H1 (cell line): ENCODE data around the gene TSC22D1.

Experiments used
- POLR2A ChIP-seq, 2 experiments: IDR thresholded peaks; 1 replicate in 1 of 2; 2 replicates in 1 of 2; pipeline ENCODE4 v1.6.1; 2011; ENCODE audit warnings: low read depth in 2 of 2, low read length in 2 of 2, mild to moderate bottlenecking in 2 of 2; ENCODE audit errors: control extremely low read depth in 1 of 2
- TF ChIP-seq, protein P1 (sequence below), 3 experiments: IDR thresholded peaks; 1 replicate in 2 of 3; 2 replicates in 1 of 3; pipeline versions ENCODE4 v1.5.1 to v1.6.1; 2011; ENCODE audit warnings: low read length in 3 of 3, mild to moderate bottlenecking in 3 of 3, inconsistent platforms in 2 of 3, low read depth in 1 of 3, moderate library complexity in 1 of 3; ENCODE audit not compliant: insufficient read depth in 1 of 3; ENCODE audit errors: control extremely low read depth in 1 of 3

DNA sequence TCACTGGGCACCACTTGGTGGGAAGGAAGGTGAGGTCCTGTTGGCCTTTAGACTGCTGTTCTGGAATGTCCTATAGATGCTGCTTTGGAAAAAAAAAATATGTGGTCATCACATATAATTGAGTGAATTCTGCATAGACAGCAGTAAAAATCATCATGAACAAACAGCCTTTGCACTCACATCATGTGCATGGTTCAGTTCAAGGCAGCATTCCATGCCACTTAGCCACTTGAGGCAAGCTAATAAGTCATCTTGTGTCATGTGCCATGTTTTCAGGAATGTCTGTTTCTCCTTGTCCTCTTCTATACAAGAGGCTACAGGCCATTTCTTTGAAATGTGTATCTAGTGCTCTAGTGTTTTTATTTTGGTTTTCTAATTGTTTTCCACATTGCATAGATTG lies 43.9 kb upstream of the TSC22D1 start:
- TF ChIP-seq, protein P1, sequence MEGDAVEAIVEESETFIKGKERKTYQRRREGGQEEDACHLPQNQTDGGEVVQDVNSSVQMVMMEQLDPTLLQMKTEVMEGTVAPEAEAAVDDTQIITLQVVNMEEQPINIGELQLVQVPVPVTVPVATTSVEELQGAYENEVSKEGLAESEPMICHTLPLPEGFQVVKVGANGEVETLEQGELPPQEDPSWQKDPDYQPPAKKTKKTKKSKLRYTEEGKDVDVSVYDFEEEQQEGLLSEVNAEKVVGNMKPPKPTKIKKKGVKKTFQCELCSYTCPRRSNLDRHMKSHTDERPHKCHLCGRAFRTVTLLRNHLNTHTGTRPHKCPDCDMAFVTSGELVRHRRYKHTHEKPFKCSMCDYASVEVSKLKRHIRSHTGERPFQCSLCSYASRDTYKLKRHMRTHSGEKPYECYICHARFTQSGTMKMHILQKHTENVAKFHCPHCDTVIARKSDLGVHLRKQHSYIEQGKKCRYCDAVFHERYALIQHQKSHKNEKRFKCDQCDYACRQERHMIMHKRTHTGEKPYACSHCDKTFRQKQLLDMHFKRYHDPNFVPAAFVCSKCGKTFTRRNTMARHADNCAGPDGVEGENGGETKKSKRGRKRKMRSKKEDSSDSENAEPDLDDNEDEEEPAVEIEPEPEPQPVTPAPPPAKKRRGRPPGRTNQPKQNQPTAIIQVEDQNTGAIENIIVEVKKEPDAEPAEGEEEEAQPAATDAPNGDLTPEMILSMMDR (IDR thresholded peaks at IDR 0.05; ENCODE audit: control extremely low read depth in 1 of 3, insufficient read depth in 1 of 3, low read depth in 1 of 3, low read length in 3 of 3), result no peak
- TF ChIP-seq POLR2A (IDR thresholded peaks at IDR 0.05; ENCODE audit: control extremely low read depth in 1 of 2, low read depth in 2 of 2, low read length in 2 of 2), result no peak
